Esophagus muscularis mucosa (tissue), 4 donors: ENCODE results near the gene SFXN1. TPM values are rescaled to one million over a fixed set of nuclear protein-coding genes. Genes with fewer than 3 reads are reported as not detected.
"Not testable (repeated sequence)": the region's sequence is repeated elsewhere in the genome, so short reads cannot be mapped to it uniquely, and the experiment has no call there.

Source experiments
- DNase-seq: peaks from one replicate; pipeline ENCODE4 v3.0.0-alpha.2; 2017; ENCODE audit errors: extremely low spot score
- H3K27ac ChIP-seq, 4 donors: fragments of 200-600 bp; sonication (generic); replicated peaks in 1 of 4; 1 replicate in 3 of 4; 2 replicates in 1 of 4; pipeline ENCODE4 v1.5.1; 2016 to 2019; ENCODE audit warnings: mild to moderate bottlenecking in 1 of 4
- H3K27me3 ChIP-seq, 4 donors: fragments of 200-600 bp; sonication (generic); one replicate each; pipeline versions ENCODE4 v1.5.1 to v1.6.0; 2016 to 2019
- H3K36me3 ChIP-seq, 4 donors: fragments of 200-600 bp; sonication (generic); one replicate each; pipeline ENCODE4 v1.5.1; 2016 to 2019
- H3K4me1 ChIP-seq, 4 donors: fragments of 200-600 bp; sonication (generic); one replicate each; pipeline ENCODE4 v1.5.1; 2016 to 2019
- H3K4me3 ChIP-seq, 4 donors: fragments of 200-600 bp; sonication (generic); 1 replicate in 2 of 4; 2 replicates in 2 of 4; pipeline ENCODE4 v1.5.1; 2016 to 2019; ENCODE audit warnings: mild to moderate bottlenecking in 4 of 4, moderate library complexity in 1 of 4
- H3K9me3 ChIP-seq, 4 donors: fragments of 200-600 bp; sonication (generic); 1 replicate in 3 of 4; 2 replicates in 1 of 4; pipeline ENCODE4 v1.5.1; 2016 to 2019
- EP300 ChIP-seq: sonication (generic); formaldehyde crosslinking; IDR thresholded peaks from one replicate; pipeline ENCODE4 v1.6.1; 2017; ENCODE audit warnings: antibody characterized with exemption
- POLR2A ChIP-seq: fragments of 450-650 bp; IDR thresholded peaks from one replicate; pipeline ENCODE4 v1.6.1; 2017; ENCODE audit warnings: antibody characterized with exemption, moderate library complexity, mild to moderate bottlenecking, low read depth
- POLR2AphosphoS5 ChIP-seq, 2 donors: sonication (generic); formaldehyde crosslinking; IDR thresholded peaks; one replicate each; pipeline ENCODE4 v1.6.1; 2017; ENCODE audit warnings: antibody characterized with exemption in 2 of 2
- WGBS: methylation state at CpG from one replicate; pipeline ENCODE4 v1.1.5; 2018; 5-methylcytosine and 5-hydroxymethylcytosine counted together
- intact Hi-C: fragments of 100-400 bp; cut with DNase I; formaldehyde crosslinking; loops from one replicate; pipeline ENCODE4 v1.15.1; 2023
- total RNA-seq, 4 donors: library from RNA; depleted of rRNA; stranded (reverse); fragments of >200 nt; gene quantifications; one replicate each; pipeline versions ENCODE4 v1.1.0 to v1.2.1, GENCODE V29; 2016
- TF ChIP-seq, protein P1 (sequence below), 3 experiments: fragments of 200-600 bp in 2 of 3; fragments of 450-650 bp in 1 of 3; sonication (generic) in 2 of 3; IDR thresholded peaks; one replicate each; pipeline ENCODE4 v1.5.1; 2017 to 2019; ENCODE audit warnings: antibody characterized with exemption in 3 of 3, mild to moderate bottlenecking in 2 of 3, moderate library complexity in 1 of 3

The SFXN1 gene
- total RNA-seq, 4 donors from 2014 or later, result 11.2 to 18.1 (median 15.3) TPM

DNA sequence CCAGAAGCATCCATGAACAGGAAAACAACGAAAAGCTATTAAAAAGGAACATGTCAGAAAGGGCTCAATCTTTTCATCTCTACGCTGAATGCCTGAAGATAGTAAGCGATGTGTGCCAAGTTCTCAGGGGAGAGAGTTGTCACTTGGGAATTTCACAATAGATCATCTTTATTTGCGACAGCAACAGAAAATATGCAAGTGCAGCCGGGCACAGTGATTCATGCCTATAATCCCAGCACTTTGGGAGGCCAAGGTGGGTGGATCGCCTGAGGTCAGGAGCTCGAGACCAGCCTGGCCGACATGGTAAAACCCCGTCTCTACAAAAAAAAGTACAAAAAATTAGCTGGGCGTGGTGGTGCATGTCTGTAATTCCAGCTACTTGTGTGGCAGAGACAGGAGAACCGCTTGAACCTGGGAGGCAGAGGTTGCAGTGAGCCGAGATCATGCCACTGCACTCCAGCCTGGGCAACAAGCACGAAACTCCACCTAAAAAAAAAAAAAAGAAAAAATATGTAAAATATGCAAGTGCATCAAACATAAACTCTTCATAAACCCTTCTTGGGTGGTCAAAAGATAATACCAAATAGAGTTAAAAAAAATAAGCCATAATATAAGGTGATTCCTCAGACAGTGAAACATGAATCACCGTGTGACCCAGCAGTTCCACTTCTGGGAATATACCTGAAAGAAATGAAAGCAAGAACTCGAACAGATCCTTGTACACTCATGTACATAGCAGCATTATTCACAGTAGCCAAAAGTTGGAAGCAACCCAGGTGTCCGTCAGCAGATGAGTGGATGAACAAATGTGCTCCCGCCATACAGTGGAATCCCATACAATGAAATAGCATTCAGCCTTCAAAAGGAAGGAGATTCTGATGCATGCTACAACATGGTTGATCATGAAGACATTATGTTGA, 16.2 kb downstream of the SFXN1 start:
- 91% methylated on average over 17 of the region's 17 CpGs for WGBS
- peaks cover 4 to 66% (median 44%) of the 10 kb centered on the region in 4 donors for H3K36me3 ChIP-seq
- DNase-seq, result no peak
- TF ChIP-seq POLR2AphosphoS5 (IDR thresholded peaks at IDR 0.05) (no peak), EP300 (no peak), POLR2A (no peak)
- TF ChIP-seq, protein P1, sequence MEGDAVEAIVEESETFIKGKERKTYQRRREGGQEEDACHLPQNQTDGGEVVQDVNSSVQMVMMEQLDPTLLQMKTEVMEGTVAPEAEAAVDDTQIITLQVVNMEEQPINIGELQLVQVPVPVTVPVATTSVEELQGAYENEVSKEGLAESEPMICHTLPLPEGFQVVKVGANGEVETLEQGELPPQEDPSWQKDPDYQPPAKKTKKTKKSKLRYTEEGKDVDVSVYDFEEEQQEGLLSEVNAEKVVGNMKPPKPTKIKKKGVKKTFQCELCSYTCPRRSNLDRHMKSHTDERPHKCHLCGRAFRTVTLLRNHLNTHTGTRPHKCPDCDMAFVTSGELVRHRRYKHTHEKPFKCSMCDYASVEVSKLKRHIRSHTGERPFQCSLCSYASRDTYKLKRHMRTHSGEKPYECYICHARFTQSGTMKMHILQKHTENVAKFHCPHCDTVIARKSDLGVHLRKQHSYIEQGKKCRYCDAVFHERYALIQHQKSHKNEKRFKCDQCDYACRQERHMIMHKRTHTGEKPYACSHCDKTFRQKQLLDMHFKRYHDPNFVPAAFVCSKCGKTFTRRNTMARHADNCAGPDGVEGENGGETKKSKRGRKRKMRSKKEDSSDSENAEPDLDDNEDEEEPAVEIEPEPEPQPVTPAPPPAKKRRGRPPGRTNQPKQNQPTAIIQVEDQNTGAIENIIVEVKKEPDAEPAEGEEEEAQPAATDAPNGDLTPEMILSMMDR (IDR thresholded peaks at IDR 0.05), result no peak
- H3K27me3 ChIP-seq, result no peaks in the 10 kb centered on the region
- H3K4me1 ChIP-seq, result peaks cover 0 to 7% (median 0%) of the 10 kb centered on the region in 4 donors
- no peak overlapping the region for H3K27ac ChIP-seq
- H3K9me3 ChIP-seq, result no peaks in the 10 kb centered on the region
- intact Hi-C loops, result no loop called here
- no peak overlapping the region for H3K4me3 ChIP-seq

DNA sequence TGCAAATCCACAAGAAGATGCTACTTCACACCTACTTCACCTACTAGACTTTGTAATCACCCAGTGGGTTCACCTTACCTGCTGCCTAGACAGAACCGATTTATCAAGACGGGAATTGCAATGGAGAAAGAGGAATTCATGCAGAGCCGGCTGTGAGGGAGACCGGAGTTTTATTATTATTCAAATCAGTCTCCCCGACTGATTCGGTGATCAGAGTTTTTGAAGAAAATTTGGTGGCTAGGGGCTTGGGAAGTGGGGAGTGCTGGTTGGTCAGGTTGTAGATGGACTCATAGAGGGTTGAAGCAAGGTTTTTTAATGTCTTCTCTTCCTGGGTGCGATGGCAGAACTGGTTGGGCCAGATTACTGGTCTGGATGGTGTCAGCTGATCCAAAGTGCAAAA, 23.4 kb downstream of the SFXN1 start:
- 91% methylated on average over 7 of the region's 7 CpGs for WGBS
- Histone ChIP-seq H3K36me3 (peaks cover 0 to 27% (median 13%) of the 10 kb centered on the region in 4 donors), H3K4me1 (no peaks in the 10 kb centered on the region), H3K4me3 (no peak overlapping the region), H3K27ac (no peak overlapping the region), H3K9me3 (no peaks in the 10 kb centered on the region), H3K27me3 (no peaks in the 10 kb centered on the region)
- DNase-seq, result no peak
- intact Hi-C loops, result no loop called here
- TF ChIP-seq POLR2AphosphoS5 (IDR thresholded peaks at IDR 0.05), result no peak
- TF ChIP-seq POLR2A, result no peak
- TF ChIP-seq, protein P1 (IDR thresholded peaks at IDR 0.05), result no peak

DNA sequence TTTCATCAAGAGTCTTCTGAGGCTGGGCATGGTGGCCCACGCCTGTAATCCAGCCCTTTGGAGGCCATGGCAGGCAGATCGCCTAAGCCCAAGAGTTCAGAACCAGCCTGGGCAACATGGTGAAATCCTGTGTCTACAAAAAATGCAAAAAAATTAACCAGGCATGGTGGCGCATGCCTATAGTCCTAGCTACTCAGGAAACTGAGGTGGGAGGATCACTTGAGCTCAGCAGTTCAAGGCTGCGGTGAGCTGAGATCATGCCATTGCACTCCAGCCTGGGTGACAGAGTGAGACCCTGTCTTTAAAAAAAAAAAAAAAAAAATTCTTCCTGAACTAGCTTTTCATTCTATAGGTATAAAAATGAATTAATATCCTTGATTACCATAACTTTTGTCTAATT, 29.3 kb downstream of the SFXN1 start:
- peaks cover 19 to 46% (median 36%) of the 10 kb centered on the region in 4 donors for H3K36me3 ChIP-seq
- H3K27me3 ChIP-seq, H3K4me3 ChIP-seq, H3K27ac ChIP-seq, H3K9me3 ChIP-seq, DNase-seq, intact Hi-C loops, H3K4me1 ChIP-seq: not testable (repeated sequence)
- 95% methylated on average over 4 of the region's 4 CpGs for WGBS

DNA sequence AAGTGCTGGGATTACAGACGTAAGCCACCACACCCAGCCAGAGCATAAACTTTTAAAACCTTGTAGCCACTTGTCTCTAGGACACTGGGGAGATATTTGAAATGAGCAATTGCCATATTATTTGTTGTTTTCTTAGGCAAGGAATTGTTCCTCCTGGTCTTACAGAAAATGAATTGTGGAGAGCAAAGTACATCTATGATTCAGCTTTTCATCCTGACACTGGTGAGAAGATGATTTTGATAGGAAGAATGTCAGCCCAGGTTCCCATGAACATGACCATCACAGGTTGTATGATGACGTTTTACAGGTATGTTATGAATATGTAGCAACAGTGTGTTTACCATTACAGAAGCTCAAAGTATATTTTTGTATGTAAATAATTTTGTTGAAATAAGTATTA, 30.5 kb downstream of the SFXN1 start:
- no peak overlapping the region for H3K4me3 ChIP-seq
- no peak for DNase-seq
- TF ChIP-seq POLR2A (no peak), EP300 (no peak), POLR2AphosphoS5 (IDR thresholded peaks at IDR 0.05) (no peak)
- TF ChIP-seq, protein P1 (IDR thresholded peaks at IDR 0.05), result no peak
- no peaks in the 10 kb centered on the region for H3K27me3 ChIP-seq
- H3K9me3 ChIP-seq, result no peaks in the 10 kb centered on the region
- H3K27ac ChIP-seq, result no peak overlapping the region
- 95% methylated on average over 2 of the region's 2 CpGs for WGBS
- intact Hi-C loops, result no loop called here
- H3K36me3 ChIP-seq, result peaks cover 19 to 59% (median 48%) of the 10 kb centered on the region in 4 donors
- no peaks in the 10 kb centered on the region for H3K4me1 ChIP-seq

DNA sequence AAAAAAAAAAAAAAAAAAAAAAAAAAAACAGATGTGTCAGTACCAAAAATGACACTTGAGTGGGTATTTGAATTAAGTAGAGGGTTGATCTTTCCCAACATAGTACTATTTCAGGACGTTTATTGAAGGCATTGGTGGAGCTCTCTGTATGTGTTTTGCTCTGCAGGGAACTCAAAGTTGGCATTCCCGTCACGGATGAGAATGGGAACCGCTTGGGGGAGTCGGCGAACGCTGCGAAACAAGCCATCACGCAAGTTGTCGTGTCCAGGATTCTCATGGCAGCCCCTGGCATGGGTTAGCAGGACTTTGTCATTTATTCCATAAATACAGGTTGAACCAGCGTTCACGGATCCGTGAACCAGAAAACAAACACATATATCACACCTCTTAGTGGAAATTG, 34.9 kb downstream of the SFXN1 start:
- no peaks in the 10 kb centered on the region for H3K4me1 ChIP-seq
- DNase-seq, result no peak
- no peak overlapping the region for H3K27ac ChIP-seq
- H3K27me3 ChIP-seq, result no peaks in the 10 kb centered on the region
- no peak overlapping the region for H3K4me3 ChIP-seq
- 97% methylated on average over 13 of the region's 13 CpGs for WGBS
- intact Hi-C loops, result no loop called here
- H3K36me3 ChIP-seq, result peaks cover 35 to 99% (median 88%) of the 10 kb centered on the region in 4 donors
- TF ChIP-seq EP300 (no peak), POLR2AphosphoS5 (IDR thresholded peaks at IDR 0.05) (no peak)
- H3K9me3 ChIP-seq, result no peaks in the 10 kb centered on the region
